Right atrium auricular region (tissue), 2 donors: Measurements from ENCODE around the gene NEU2. TPM values are rescaled to one million over a fixed set of nuclear protein-coding genes. Genes with fewer than 3 reads are reported as not detected.
"Not testable (repeated sequence)": the region's sequence is repeated elsewhere in the genome, so short reads cannot be mapped to it uniquely, and the experiment has no call there.

Experiments
- DNase-seq: peaks from one replicate; pipeline ENCODE4 v3.0.0-alpha.2; 2019; ENCODE audit warnings: low spot score
- H3K27ac ChIP-seq, 2 donors: fragments of 200-600 bp; sonication (generic); 1 replicate in 1 of 2; 2 replicates in 1 of 2; pipeline ENCODE4 v1.5.1; 2016 to 2019
- H3K27me3 ChIP-seq, 2 donors: fragments of 200-600 bp; sonication (generic); one replicate each; pipeline versions ENCODE4 v1.5.1 to v1.6.0; 2017 to 2019
- H3K36me3 ChIP-seq: fragments of 200-600 bp; sonication (generic); one replicate; pipeline ENCODE4 v1.5.1; 2016
- H3K4me1 ChIP-seq, 2 donors: fragments of 200-600 bp; sonication (generic); one replicate each; pipeline versions ENCODE4 v1.5.1 to v1.6.0; 2017 to 2019
- H3K4me3 ChIP-seq, 2 donors: fragments of 200-600 bp; sonication (generic); 1 replicate in 1 of 2; 2 replicates in 1 of 2; pipeline ENCODE4 v1.5.1; 2017 to 2019; ENCODE audit warnings: mild to moderate bottlenecking in 1 of 2, moderate library complexity in 1 of 2
- H3K9me3 ChIP-seq, 2 donors: fragments of 200-600 bp; sonication (generic); one replicate each; pipeline ENCODE4 v1.5.1; 2019
- total RNA-seq, 2 donors: library from RNA; depleted of rRNA; stranded (reverse); fragments of >200 nt; gene quantifications; one replicate each; pipeline ENCODE4 v1.1.0, GENCODE V29; 2016
- TF ChIP-seq, protein P1 (sequence below), 2 donors: fragments of 200-600 bp; sonication (generic); IDR thresholded peaks; one replicate each; pipeline ENCODE4 v1.5.1; 2019; ENCODE audit warnings: antibody characterized with exemption in 2 of 2

The NEU2 gene
- total RNA-seq, 2 donors from 2014 or later = not detected

DNA sequence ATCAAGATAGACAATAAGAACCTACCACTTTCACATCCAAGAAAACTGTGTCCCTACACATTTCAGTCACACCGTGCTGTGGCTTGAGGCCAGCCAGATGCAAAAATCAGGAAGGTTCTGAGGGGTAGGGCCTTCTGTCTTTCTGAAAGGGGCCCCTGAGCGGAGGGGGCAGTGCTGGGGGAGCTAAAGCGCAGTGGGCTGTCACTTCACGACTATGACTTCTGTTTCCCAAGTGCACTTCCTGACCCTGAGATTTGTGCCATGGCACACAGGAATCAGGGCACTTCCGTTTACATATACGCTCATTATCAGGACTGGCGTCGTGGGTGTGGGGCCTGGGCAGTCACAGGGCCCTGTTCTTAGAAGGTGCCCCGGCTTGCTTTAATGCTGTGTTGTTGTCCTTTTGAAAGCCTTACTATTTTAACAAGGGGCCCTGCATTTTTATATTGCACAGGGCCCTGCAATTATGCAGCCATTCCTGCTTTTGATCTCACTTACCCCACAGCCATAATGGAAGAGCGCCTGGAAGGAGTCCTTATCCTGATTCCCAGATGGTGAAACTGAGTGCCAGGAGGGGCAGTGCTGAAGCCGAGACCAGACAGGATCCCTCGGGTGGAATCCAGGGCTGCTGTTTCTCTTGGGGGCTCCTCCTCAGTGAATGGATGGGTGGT lies 20.0 kb upstream of the NEU2 start:
- peaks cover 0 to 3% of the 10 kb centered on the region in 2 donors for H3K9me3 ChIP-seq
- H3K27me3 ChIP-seq = no peaks in the 10 kb centered on the region
- no peak overlapping the region for H3K4me3 ChIP-seq
- no peak for DNase-seq
- H3K4me1 ChIP-seq = no peaks in the 10 kb centered on the region
- H3K27ac ChIP-seq = no peak overlapping the region
- no peaks in the 10 kb centered on the region for H3K36me3 ChIP-seq
- TF ChIP-seq, protein P1, sequence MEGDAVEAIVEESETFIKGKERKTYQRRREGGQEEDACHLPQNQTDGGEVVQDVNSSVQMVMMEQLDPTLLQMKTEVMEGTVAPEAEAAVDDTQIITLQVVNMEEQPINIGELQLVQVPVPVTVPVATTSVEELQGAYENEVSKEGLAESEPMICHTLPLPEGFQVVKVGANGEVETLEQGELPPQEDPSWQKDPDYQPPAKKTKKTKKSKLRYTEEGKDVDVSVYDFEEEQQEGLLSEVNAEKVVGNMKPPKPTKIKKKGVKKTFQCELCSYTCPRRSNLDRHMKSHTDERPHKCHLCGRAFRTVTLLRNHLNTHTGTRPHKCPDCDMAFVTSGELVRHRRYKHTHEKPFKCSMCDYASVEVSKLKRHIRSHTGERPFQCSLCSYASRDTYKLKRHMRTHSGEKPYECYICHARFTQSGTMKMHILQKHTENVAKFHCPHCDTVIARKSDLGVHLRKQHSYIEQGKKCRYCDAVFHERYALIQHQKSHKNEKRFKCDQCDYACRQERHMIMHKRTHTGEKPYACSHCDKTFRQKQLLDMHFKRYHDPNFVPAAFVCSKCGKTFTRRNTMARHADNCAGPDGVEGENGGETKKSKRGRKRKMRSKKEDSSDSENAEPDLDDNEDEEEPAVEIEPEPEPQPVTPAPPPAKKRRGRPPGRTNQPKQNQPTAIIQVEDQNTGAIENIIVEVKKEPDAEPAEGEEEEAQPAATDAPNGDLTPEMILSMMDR (IDR thresholded peaks at IDR 0.05) = no peak

GRCh38 chr2:233013027-233013461 lies 19.4 kb upstream of the NEU2 start, which contains the start of gene NGEF:
Gene NGEF, minus strand, starts transcription at chr2:233013256. Its CDS starts 38,366 bp downstream, at chr2:232974890.
- H3K4me1 ChIP-seq = no peaks in the 10 kb centered on the region
- H3K9me3 ChIP-seq = peaks cover 5 to 9% of the 10 kb centered on the region in 2 donors
- H3K27ac ChIP-seq = no peak within 1 kb of the TSS
- H3K4me3 ChIP-seq = no peak within 1 kb of the TSS
- no peaks in the 10 kb centered on the region for H3K36me3 ChIP-seq
- DNase-seq = no peak
- TF ChIP-seq, protein P1 (IDR thresholded peaks at IDR 0.05) = no peak
- no peaks in the 10 kb centered on the region for H3K27me3 ChIP-seq

- Histone ChIP-seq H3K4me3 (no peak overlapping the region), H3K27ac (no peak overlapping the region), H3K4me1 (no peaks in the 10 kb centered on the region), H3K9me3 (peaks cover 7 to 13% of the 10 kb centered on the region in 2 donors), H3K27me3 (no peaks in the 10 kb centered on the region), H3K36me3 (no peaks in the 10 kb centered on the region)
- no peak for DNase-seq
- TF ChIP-seq, protein P1 (IDR thresholded peaks at IDR 0.05) = no peak
These were observed 18.8 kb upstream of the NEU2 start for GRCh38 chr2:233013650-233014049.

DNA sequence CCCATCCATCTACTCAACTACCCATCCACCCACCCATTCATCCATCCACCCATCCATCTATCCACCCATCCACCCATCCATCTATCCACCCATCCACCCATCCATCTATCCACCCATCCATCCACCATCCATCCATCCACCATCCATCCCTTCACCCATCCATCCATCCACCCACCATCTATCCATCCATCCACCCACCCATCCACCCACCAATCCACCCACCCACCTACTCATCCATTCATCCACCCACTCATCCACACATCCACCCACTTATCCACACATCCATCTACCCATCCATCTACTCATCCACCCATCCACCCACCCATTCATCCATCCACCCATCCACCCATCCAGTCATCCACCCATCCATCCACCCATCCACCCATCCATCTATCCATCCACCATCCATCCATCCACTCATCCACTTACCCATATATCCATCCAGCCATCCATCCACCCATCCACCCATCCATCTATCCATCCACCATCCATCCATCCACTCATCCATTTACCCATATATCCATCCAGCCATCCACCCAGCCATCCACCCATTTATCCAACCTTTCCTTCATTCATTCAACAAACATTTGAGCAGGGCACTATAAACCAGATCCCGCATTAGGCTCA lies 17.3 kb upstream of the NEU2 start:
- Histone ChIP-seq H3K27ac (no peak overlapping the region), H3K27me3 (no peaks in the 10 kb centered on the region), H3K36me3 (no peaks in the 10 kb centered on the region), H3K9me3 (peaks cover 7 to 13% of the 10 kb centered on the region in 2 donors), H3K4me1 (no peaks in the 10 kb centered on the region), H3K4me3 (no peak overlapping the region)
- TF ChIP-seq, protein P1 (IDR thresholded peaks at IDR 0.05) = no peak
- no peak for DNase-seq

- Histone ChIP-seq H3K9me3 (peaks cover 7 to 13% of the 10 kb centered on the region in 2 donors), H3K4me3 (no peak overlapping the region), H3K4me1 (no peaks in the 10 kb centered on the region), H3K27me3 (no peaks in the 10 kb centered on the region), H3K27ac (no peak overlapping the region), H3K36me3 (no peaks in the 10 kb centered on the region)
- DNase-seq = no peak
- TF ChIP-seq, protein P1 (IDR thresholded peaks at IDR 0.05) = no peak
These were observed 14.5 kb upstream of the NEU2 start for GRCh38 chr2:233017947-233018346.

GRCh38 chr2:233019610-233020009 lies 12.9 kb upstream of the NEU2 start:
- not testable (repeated sequence) for H3K27me3 ChIP-seq, H3K4me3 ChIP-seq, H3K36me3 ChIP-seq, DNase-seq, H3K27ac ChIP-seq, H3K4me1 ChIP-seq
- H3K9me3 ChIP-seq = peaks cover 7 to 13% of the 10 kb centered on the region in 2 donors
